ENCODE measurements around the gene SLC30A7. TPM values are rescaled to one million over a fixed set of nuclear protein-coding genes. Genes with fewer than 3 reads are reported as not detected.
"Not testable (repeated sequence)": the region's sequence is repeated elsewhere in the genome, so short reads cannot be mapped to it uniquely, and the experiment has no call there.

Gene SLC30A7
- total RNA-seq, 1 donor from 2014 or later: 30.1 TPM

GRCh38 chr1:100930494-100930893 is 34.6 kb downstream of the SLC30A7 start:
- Mint-ChIP-seq H3K27me3 (no peaks in the 10 kb centered on the region), H3K9me3 (peaks cover 1% of the 10 kb centered on the region), H3K36me3 (peaks cover 18% of the 10 kb centered on the region), H3K4me3 (no peak overlapping the region), H3K4me1 (ENCODE audit: unreplicated experiment) (no peaks in the 10 kb centered on the region), H3K27ac (no peak overlapping the region)
- no peak for DNase-seq (ENCODE audit: extremely low spot score, unreplicated experiment)
- TF ChIP-seq CTCF (conservative IDR thresholded peaks at IDR 0.05): no peak

GRCh38 chr1:100931716-100932115 is 35.8 kb downstream of the SLC30A7 start:
- Mint-ChIP-seq H3K4me3 (no peak overlapping the region), H3K27ac (no peak overlapping the region), H3K4me1 (ENCODE audit: unreplicated experiment) (no peaks in the 10 kb centered on the region), H3K9me3 (no peaks in the 10 kb centered on the region), H3K36me3 (peaks cover 23% of the 10 kb centered on the region), H3K27me3 (no peaks in the 10 kb centered on the region)
- DNase-seq (ENCODE audit: extremely low spot score, unreplicated experiment): no peak
- no peak for TF ChIP-seq CTCF (conservative IDR thresholded peaks at IDR 0.05)

- DNase-seq (ENCODE audit: extremely low spot score, unreplicated experiment); H3K9me3 Mint-ChIP-seq; H3K4me1 Mint-ChIP-seq (ENCODE audit: unreplicated experiment); H3K4me3 Mint-ChIP-seq; H3K27ac Mint-ChIP-seq; H3K27me3 Mint-ChIP-seq: not testable (repeated sequence)
- H3K36me3 Mint-ChIP-seq: peaks cover 35% of the 10 kb centered on the region
Measured at GRCh38 chr1:100933555-100933954, 37.7 kb downstream of the SLC30A7 start.

GRCh38 chr1:100936194-100936967 is 40.5 kb downstream of the SLC30A7 start:
- no peak overlapping the region for H3K27ac Mint-ChIP-seq
- H3K4me3 Mint-ChIP-seq: no peak overlapping the region
- H3K36me3 Mint-ChIP-seq: peaks cover 47% of the 10 kb centered on the region
- no peak for TF ChIP-seq CTCF (conservative IDR thresholded peaks at IDR 0.05)
- H3K27me3 Mint-ChIP-seq: no peaks in the 10 kb centered on the region
- no peaks in the 10 kb centered on the region for H3K4me1 Mint-ChIP-seq (ENCODE audit: unreplicated experiment)
- no peaks in the 10 kb centered on the region for H3K9me3 Mint-ChIP-seq
- DNase-seq (ENCODE audit: extremely low spot score, unreplicated experiment): no peak

GRCh38 chr1:100941098-100941527 is 45.2 kb downstream of the SLC30A7 start:
- no peaks in the 10 kb centered on the region for H3K9me3 Mint-ChIP-seq
- no peak overlapping the region for H3K27ac Mint-ChIP-seq
- no peak for DNase-seq (ENCODE audit: extremely low spot score, unreplicated experiment)
- H3K4me3 Mint-ChIP-seq: no peak overlapping the region
- no peaks in the 10 kb centered on the region for H3K4me1 Mint-ChIP-seq (ENCODE audit: unreplicated experiment)
- TF ChIP-seq CTCF (conservative IDR thresholded peaks at IDR 0.05): no peak
- H3K36me3 Mint-ChIP-seq: peaks cover 55% of the 10 kb centered on the region
- no peaks in the 10 kb centered on the region for H3K27me3 Mint-ChIP-seq

- no peak for TF ChIP-seq CTCF (conservative IDR thresholded peaks at IDR 0.05)
- H3K27ac Mint-ChIP-seq: no peak overlapping the region
- DNase-seq (ENCODE audit: extremely low spot score, unreplicated experiment): no peak
- H3K36me3 Mint-ChIP-seq: peaks cover 55% of the 10 kb centered on the region
- no peak overlapping the region for H3K4me3 Mint-ChIP-seq
- no peaks in the 10 kb centered on the region for H3K4me1 Mint-ChIP-seq (ENCODE audit: unreplicated experiment)
- no peaks in the 10 kb centered on the region for H3K9me3 Mint-ChIP-seq
- H3K27me3 Mint-ChIP-seq: no peaks in the 10 kb centered on the region
Measured at GRCh38 chr1:100941580-100942216, 45.8 kb downstream of the SLC30A7 start.
